IMR-90 (cell line): ENCODE measurements around the gene ZNF350. TPM values are rescaled to one million over a fixed set of nuclear protein-coding genes. Genes with fewer than 3 reads are reported as not detected.

Experiments used
- ATAC-seq: fragments of 200-7000 bp; cut with Tn5 transposase; 2 replicates; pipeline ENCODE4 v1.9.1; 2020; ENCODE audit warnings: low read depth, mild to moderate bottlenecking, moderate library complexity
- BruUV-seq: library from RNA; stranded (reverse); fragments of 400-500 nt; replicated peaks from 2 replicates; lab custom pipeline; 2021; lab: Mats Ljungman, UMichigan
- CTCF ChIA-PET: fragments of 300-600 bp; formaldehyde crosslinking; extraction: SDS; loops from one replicate; lab custom pipeline; 2021; ENCODE audit warnings: antibody characterized with exemption; lab: Yijun Ruan, JAX
- POLR2A ChIA-PET: fragments of 300-600 bp; sonication (Branson Sonifier 250); formaldehyde crosslinking; loops from one replicate; lab custom pipeline; 2022; ENCODE audit warnings: antibody characterized with exemption; ENCODE audit not compliant: unreplicated experiment; lab: Charles Lee
- DNase-seq: peaks from one replicate; pipeline ENCODE4 v3.0.0; 2013
- H2AFZ ChIP-seq: replicated peaks from 2 replicates; pipeline ENCODE3; 2013; ENCODE audit warnings: low read length, mild to moderate bottlenecking; ENCODE audit not compliant: poor library complexity
- H2AK5ac ChIP-seq: 2 replicates; pipeline ENCODE4 v1.6.1; 2013; ENCODE audit warnings: low read depth, low read length, inconsistent platforms
- H2AK9ac ChIP-seq: replicated peaks from 2 replicates; pipeline ENCODE3; 2013; ENCODE audit warnings: mild to moderate bottlenecking, low read depth, low read length, moderate library complexity; ENCODE audit not compliant: poor library complexity
- H2BK120ac ChIP-seq: 2 replicates; pipeline ENCODE4 v1.6.1; 2013; ENCODE audit warnings: low read depth, low read length, inconsistent platforms
- H2BK15ac ChIP-seq: 3 replicates; pipeline ENCODE4 v1.6.1; 2013; ENCODE audit warnings: low read depth, low read length, inconsistent platforms
- H2BK20ac ChIP-seq: 2 replicates; pipeline ENCODE4 v1.6.1; 2013; ENCODE audit warnings: low read depth, mild to moderate bottlenecking, inconsistent platforms, low read length, moderate library complexity
- H2BK5ac ChIP-seq: 2 replicates; pipeline ENCODE4 v1.6.1; 2013; ENCODE audit warnings: mild to moderate bottlenecking, low read depth, low read length, inconsistent platforms; ENCODE audit not compliant: poor library complexity, severe bottlenecking
- H3K14ac ChIP-seq: replicated peaks from 2 replicates; pipeline ENCODE4 v1.6.1; 2013; ENCODE audit warnings: low read depth, low read length, inconsistent platforms
- H3K18ac ChIP-seq: 2 replicates; pipeline ENCODE4 v1.6.1; 2013; ENCODE audit warnings: low read depth, low read length, control low read depth
- H3K23ac ChIP-seq: 2 replicates; pipeline ENCODE4 v1.6.1; 2013; ENCODE audit warnings: low read depth, low read length, inconsistent platforms
- H3K27ac ChIP-seq: 2 replicates; pipeline ENCODE4 v1.5.1; 2013; ENCODE audit warnings: mild to moderate bottlenecking, control low read depth, low read length; ENCODE audit not compliant: insufficient read depth
- H3K27me3 ChIP-seq: 2 replicates; pipeline ENCODE4 v1.6.1; 2013; ENCODE audit warnings: low read length; ENCODE audit not compliant: control insufficient read depth, insufficient read depth
- H3K36me3 ChIP-seq: 2 replicates; pipeline ENCODE4 v1.6.1; 2013; ENCODE audit warnings: low read length, mixed read lengths; ENCODE audit not compliant: control insufficient read depth, insufficient read depth
- H3K4ac ChIP-seq: 2 replicates; pipeline ENCODE4 v1.6.1; 2013; ENCODE audit warnings: low read depth, low read length, inconsistent platforms
- H3K4me1 ChIP-seq: 2 replicates; pipeline ENCODE4 v1.6.1; 2013; ENCODE audit warnings: low read length, mixed read lengths; ENCODE audit not compliant: control insufficient read depth, insufficient read depth
- H3K4me2 ChIP-seq: 2 replicates; pipeline ENCODE4 v1.6.1; 2013; ENCODE audit warnings: low read depth, mild to moderate bottlenecking, control low read depth, low read length, moderate library complexity
- H3K4me3 ChIP-seq: 2 replicates; pipeline ENCODE4 v1.5.1; 2013; ENCODE audit warnings: low read depth, mild to moderate bottlenecking, control low read depth, low read length, moderate library complexity; ENCODE audit not compliant: insufficient read depth
- H3K56ac ChIP-seq: 2 replicates; pipeline ENCODE4 v1.6.1; 2013; ENCODE audit warnings: low read length, inconsistent platforms; ENCODE audit not compliant: insufficient read depth; ENCODE audit errors: extremely low read depth
- H3K79me1 ChIP-seq, 2 experiments: 2 replicates each; pipeline ENCODE4 v1.6.1; 2013; ENCODE audit warnings: low read length in 2 of 2, inconsistent platforms in 1 of 2, low read depth in 1 of 2
- H3K9ac ChIP-seq: 2 replicates; pipeline ENCODE4 v1.6.1; 2013; ENCODE audit warnings: low read depth, low read length, control low read depth
- H3K9me1 ChIP-seq: 2 replicates; pipeline ENCODE4 v1.6.1; 2013; ENCODE audit warnings: low read length, inconsistent platforms; ENCODE audit not compliant: insufficient read depth
- H3K9me3 ChIP-seq: 2 replicates; pipeline ENCODE4 v1.6.1; 2013; ENCODE audit warnings: low read length; ENCODE audit not compliant: control insufficient read depth, insufficient read depth
- H4K20me1 ChIP-seq: 2 replicates; pipeline ENCODE4 v1.6.1; 2013; ENCODE audit warnings: low read length, inconsistent platforms; ENCODE audit not compliant: insufficient read depth
- H4K5ac ChIP-seq: 2 replicates; pipeline ENCODE4 v1.6.1; 2013; ENCODE audit warnings: mild to moderate bottlenecking, low read depth, low read length, control low read depth
- H4K8ac ChIP-seq, 2 experiments: 2 replicates each; pipeline ENCODE4 v1.6.1; 2013; ENCODE audit warnings: low read depth in 2 of 2, low read length in 2 of 2, control low read depth in 1 of 2, inconsistent platforms in 1 of 2
- H4K91ac ChIP-seq: 2 replicates; pipeline ENCODE4 v1.6.1; 2013; ENCODE audit warnings: low read depth, low read length, inconsistent platforms; ENCODE audit not compliant: insufficient read depth
- BHLHE40 ChIP-seq: fragments of 150-350 bp; IDR thresholded peaks from 2 replicates; pipeline ENCODE4 v1.6.1; 2016; ENCODE audit warnings: mild to moderate bottlenecking, low read depth, low read length
- CEBPB ChIP-seq: IDR thresholded peaks from 2 replicates; pipeline ENCODE4 v1.6.1; 2012; ENCODE audit warnings: low read depth, low read length, improper control_type of control experiment
- FOS ChIP-seq: fragments of 150-350 bp; IDR thresholded peaks from 2 replicates; pipeline ENCODE4 v1.6.1; 2016; ENCODE audit warnings: low read depth, low read length
- MAFK ChIP-seq: IDR thresholded peaks from 2 replicates; pipeline ENCODE4 v1.6.1; 2012; ENCODE audit warnings: low read depth, low read length, improper control_type of control experiment
- MAZ ChIP-seq: IDR thresholded peaks from 2 replicates; pipeline ENCODE4 v1.6.1; 2012; ENCODE audit warnings: low read depth, mild to moderate bottlenecking, low read length, improper control_type of control experiment, moderate library complexity, borderline replicate concordance
- MXI1 ChIP-seq: IDR thresholded peaks from 2 replicates; pipeline ENCODE4 v1.6.1; 2012; ENCODE audit warnings: low read depth, mild to moderate bottlenecking, low read length, moderate library complexity, borderline replicate concordance
- NFE2L2 ChIP-seq: fragments of 150-350 bp; IDR thresholded peaks from 2 replicates; pipeline ENCODE4 v1.6.1; 2016; ENCODE audit warnings: low read depth, mild to moderate bottlenecking, low read length
- POLR2A ChIP-seq: IDR thresholded peaks from 2 replicates; pipeline ENCODE4 v1.6.1; 2012; ENCODE audit warnings: mild to moderate bottlenecking, low read depth, low read length
- RAD21 ChIP-seq: IDR thresholded peaks from 2 replicates; pipeline ENCODE4 v1.6.1; 2012; ENCODE audit warnings: low read length, improper control_type of control experiment
- RCOR1 ChIP-seq: IDR thresholded peaks from 2 replicates; pipeline ENCODE4 v1.6.1; 2012; ENCODE audit warnings: mild to moderate bottlenecking, low read length, improper control_type of control experiment; ENCODE audit not compliant: insufficient replicate concordance
- RFX5 ChIP-seq: IDR thresholded peaks from 2 replicates; pipeline ENCODE4 v1.8.0; 2012; ENCODE audit warnings: low read depth, mild to moderate bottlenecking, low read length, moderate library complexity
- SMC3 ChIP-seq: fragments of 150-350 bp; IDR thresholded peaks from 2 replicates; pipeline ENCODE4 v1.6.1; 2016; ENCODE audit warnings: low read depth, mild to moderate bottlenecking, antibody characterized with exemption, low read length, moderate library complexity
- WGBS, 2 experiments: methylation state at CpG; one replicate each; pipeline versions ENCODE4 v1.1.5 to v1.1.7; 2013; ENCODE audit warnings: missing lambda C conversion rate in 2 of 2; ENCODE audit not compliant: insufficient read length in 1 of 2; ENCODE audit errors: extremely low coverage in 2 of 2; 5-methylcytosine and 5-hydroxymethylcytosine counted together
- dilution Hi-C: fragments of 300-500 bp; cut with HindIII; formaldehyde crosslinking; loops from one replicate; pipeline ENCODE4 v1.14.3; 2018; ENCODE audit warnings: low sequenced_read_pairs; ENCODE audit not compliant: unreplicated experiment
- in situ Hi-C: fragments of 300-500 bp; cut with MboI; formaldehyde crosslinking; loops from 3 replicates; pipeline ENCODE4 v1.14.3; 2019; ENCODE audit warnings: low sequenced_read_pairs, inconsistent platforms, mixed read lengths
- intact Hi-C: fragments of 100-400 bp; cut with micrococcal nuclease; formaldehyde crosslinking; loops from 2 replicates; pipeline ENCODE4 v1.10.0; 2022
- polyA plus RNA-seq, 3 experiments: library from polyadenylated mRNA; depleted of rRNA; stranded (reverse); fragments of >200 nt; gene quantifications; 2 replicates each; pipeline ENCODE4 v1.2.3, GENCODE V29; 2012; ENCODE audit warnings: low replicate concordance in 1 of 3
- total RNA-seq: library from RNA; depleted of rRNA; stranded (reverse); fragments of >200 nt; gene quantifications from 2 replicates; pipeline ENCODE4 v1.2.3, GENCODE V29; 2012
- TF ChIP-seq, protein P1 (sequence below): fragments of 150-350 bp; IDR thresholded peaks from 2 replicates; pipeline ENCODE4 v1.6.1; 2017; ENCODE audit warnings: mild to moderate bottlenecking, antibody characterized with exemption, low read length, low read depth
- TF ChIP-seq, protein P2 (sequence below): fragments of 150-350 bp; IDR thresholded peaks from 2 replicates; pipeline ENCODE4 v1.6.1; 2016; ENCODE audit warnings: low read depth, mild to moderate bottlenecking, low read length, moderate library complexity, borderline replicate concordance

ZNF350 gene
- total and polyA plus RNA-seq, 2 of the 4 experiments (the other 2 are of a cell fraction), result 4.7 to 14.0 TPM

DNA sequence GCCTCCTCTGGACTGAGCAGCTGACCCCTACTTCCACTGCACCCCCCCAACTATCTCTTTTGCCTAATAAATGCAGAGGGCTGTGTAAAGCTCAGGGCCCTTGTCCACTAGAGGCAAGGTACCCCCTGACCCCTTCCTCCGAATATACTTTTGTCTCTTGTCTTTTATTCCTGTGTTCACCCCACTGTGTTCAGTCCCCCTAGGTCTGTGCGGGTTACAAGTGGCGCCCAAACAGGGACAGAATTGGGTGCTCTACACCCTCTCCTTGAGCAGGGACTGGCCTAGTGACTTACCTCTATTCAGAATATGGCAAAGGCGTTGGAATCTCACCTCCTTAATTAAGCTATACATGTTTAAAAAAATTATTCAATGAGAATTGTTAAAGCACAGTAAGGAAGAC, 15.0 kb downstream of the ZNF350 start:
- in situ Hi-C loops (no loop called here), intact Hi-C loops (no loop called here), dilution Hi-C loops (no loop called here)
- H3K79me1 ChIP-seq, result peaks cover 2 to 16% of the 10 kb centered on the region in 2 experiments; a peak in 2 of 4 replicates
- no peak overlapping the region for H4K5ac ChIP-seq
- peaks cover 76% of the 10 kb centered on the region for H3K9me3 ChIP-seq
- no peak overlapping the region for H3K14ac ChIP-seq
- H3K18ac ChIP-seq, result no peak overlapping the region
- H3K9me1 ChIP-seq, result no peaks in the 10 kb centered on the region
- no peak overlapping the region for H3K4me2 ChIP-seq
- CTCF ChIA-PET, result no interaction called here
- TF ChIP-seq, protein P1, sequence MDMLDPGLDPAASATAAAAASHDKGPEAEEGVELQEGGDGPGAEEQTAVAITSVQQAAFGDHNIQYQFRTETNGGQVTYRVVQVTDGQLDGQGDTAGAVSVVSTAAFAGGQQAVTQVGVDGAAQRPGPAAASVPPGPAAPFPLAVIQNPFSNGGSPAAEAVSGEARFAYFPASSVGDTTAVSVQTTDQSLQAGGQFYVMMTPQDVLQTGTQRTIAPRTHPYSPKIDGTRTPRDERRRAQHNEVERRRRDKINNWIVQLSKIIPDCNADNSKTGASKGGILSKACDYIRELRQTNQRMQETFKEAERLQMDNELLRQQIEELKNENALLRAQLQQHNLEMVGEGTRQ, result no peak
- TF ChIP-seq FOS (no peak), POLR2A (no peak), NFE2L2 (no peak), SMC3 (no peak), RAD21 (no peak), RCOR1 (no peak), CEBPB (no peak), MAZ (no peak), MXI1 (no peak), MAFK (no peak), RFX5 (no peak), BHLHE40 (no peak)
- TF ChIP-seq, protein P2, sequence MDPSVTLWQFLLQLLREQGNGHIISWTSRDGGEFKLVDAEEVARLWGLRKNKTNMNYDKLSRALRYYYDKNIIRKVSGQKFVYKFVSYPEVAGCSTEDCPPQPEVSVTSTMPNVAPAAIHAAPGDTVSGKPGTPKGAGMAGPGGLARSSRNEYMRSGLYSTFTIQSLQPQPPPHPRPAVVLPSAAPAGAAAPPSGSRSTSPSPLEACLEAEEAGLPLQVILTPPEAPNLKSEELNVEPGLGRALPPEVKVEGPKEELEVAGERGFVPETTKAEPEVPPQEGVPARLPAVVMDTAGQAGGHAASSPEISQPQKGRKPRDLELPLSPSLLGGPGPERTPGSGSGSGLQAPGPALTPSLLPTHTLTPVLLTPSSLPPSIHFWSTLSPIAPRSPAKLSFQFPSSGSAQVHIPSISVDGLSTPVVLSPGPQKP, result no peak
- H3K4me3 ChIP-seq, result no peak overlapping the region
- no peak overlapping the region for H4K8ac ChIP-seq
- H3K9ac ChIP-seq, result no peak overlapping the region
- no peak overlapping the region for H2AFZ ChIP-seq
- H2AK5ac ChIP-seq, result no peak overlapping the region
- no peaks in the 10 kb centered on the region for H3K4me1 ChIP-seq
- H3K4ac ChIP-seq, result no peak overlapping the region
- no peak overlapping the region for H4K91ac ChIP-seq
- 100% methylated on average over 1 of the region's 4 CpGs; no CpG with 5 or more reads in 1 of the 2 experiments for WGBS, 2 experiments
- H2AK9ac ChIP-seq, result no peak overlapping the region
- H2BK120ac ChIP-seq, result no peak overlapping the region
- POLR2A ChIA-PET, result no interaction called here
- H2BK20ac ChIP-seq, result no peak overlapping the region
- H3K56ac ChIP-seq, result no peak overlapping the region
- no TSS peak for BruUV-seq
- H2BK15ac ChIP-seq, result no peak overlapping the region
- no peak overlapping the region for H3K27ac ChIP-seq
- peaks cover 52% of the 10 kb centered on the region for H3K36me3 ChIP-seq
- H4K20me1 ChIP-seq, result no peaks in the 10 kb centered on the region
- no peaks in the 10 kb centered on the region for H3K27me3 ChIP-seq
- DNase-seq, result peak; percentile 13
- ATAC-seq, result no peak
- H2BK5ac ChIP-seq, result no peak overlapping the region
- no peak overlapping the region for H3K23ac ChIP-seq
